Dedifferentiated amniotic fluid mesenchymal stem cell (primary cell): ENCODE results near the gene FXYD3.
A peak's percentile ranks its signal among the peaks of the same experiment; 100 is the strongest.

Source experiments
- DNase-seq: peaks from one replicate; pipeline ENCODE4 v3.0.0-alpha.2; 2016; ENCODE audit errors: extremely low spot score

The FXYD3 gene, protein sequence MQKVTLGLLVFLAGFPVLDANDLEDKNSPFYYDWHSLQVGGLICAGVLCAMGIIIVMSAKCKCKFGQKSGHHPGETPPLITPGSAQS

DNA sequence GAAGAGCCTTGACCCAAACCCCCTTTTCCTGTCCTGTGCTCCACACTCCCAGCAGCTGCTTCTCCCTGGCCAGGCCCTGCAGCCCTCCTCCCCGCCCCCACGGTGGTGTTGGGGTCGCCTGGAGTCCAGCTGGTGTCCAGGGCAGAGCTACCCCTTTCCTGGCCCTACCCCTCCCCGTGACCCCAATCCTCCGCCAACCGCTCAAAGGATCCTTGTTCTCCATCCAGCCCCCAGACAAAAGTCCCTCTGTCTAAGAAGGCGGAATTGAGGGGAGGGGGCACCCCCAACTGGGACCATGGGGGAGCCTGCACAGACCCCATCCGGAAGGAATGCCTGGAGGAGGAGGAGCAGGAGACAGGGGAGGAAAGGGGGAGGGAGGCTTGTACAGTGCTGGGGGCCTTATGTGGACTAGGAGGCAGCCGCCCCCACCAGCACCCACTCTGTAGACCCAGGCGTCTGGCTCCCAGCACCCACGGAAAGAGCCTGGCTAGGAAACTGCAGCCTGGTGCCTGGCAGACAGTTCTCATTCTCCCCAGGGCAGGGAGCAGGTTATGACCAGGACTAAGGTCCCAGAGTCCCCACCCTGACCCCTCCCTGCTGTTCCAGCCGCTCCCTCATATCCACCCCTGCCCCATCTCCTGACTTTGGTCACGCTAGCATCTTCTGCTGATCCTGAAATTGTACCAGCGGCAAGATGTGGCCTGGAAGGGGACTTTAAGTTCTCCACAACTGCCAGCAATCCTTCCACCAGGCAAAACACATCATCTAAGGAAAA lies at the start of gene FXYD3:
FXYD3 (plus strand) TSS at position 647 of the 775 bp plus-strand sequence. CDS start 3,554 bp downstream, outside the sequence.
- DNase-seq, result no peak

DNA sequence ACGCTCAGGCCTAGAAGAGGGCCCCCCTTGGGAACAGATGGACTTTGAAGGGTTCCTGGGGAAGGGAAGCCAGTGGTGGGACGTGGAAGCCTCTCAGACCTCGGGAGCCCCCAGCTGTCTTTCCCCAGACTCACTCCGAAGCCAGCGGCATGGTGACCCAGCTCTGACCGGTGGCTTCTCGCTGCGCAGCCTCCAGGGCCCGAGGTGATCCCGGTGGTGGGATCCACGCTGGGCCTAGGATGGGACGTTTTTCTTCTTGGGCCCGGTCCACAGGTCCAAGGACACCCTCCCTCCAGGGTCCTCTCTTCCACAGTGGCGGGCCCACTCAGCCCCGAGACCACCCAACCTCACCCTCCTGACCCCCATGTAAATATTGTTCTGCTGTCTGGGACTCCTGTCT lies 49.5 kb upstream of the FXYD3 start:
- no peak for DNase-seq

DNA sequence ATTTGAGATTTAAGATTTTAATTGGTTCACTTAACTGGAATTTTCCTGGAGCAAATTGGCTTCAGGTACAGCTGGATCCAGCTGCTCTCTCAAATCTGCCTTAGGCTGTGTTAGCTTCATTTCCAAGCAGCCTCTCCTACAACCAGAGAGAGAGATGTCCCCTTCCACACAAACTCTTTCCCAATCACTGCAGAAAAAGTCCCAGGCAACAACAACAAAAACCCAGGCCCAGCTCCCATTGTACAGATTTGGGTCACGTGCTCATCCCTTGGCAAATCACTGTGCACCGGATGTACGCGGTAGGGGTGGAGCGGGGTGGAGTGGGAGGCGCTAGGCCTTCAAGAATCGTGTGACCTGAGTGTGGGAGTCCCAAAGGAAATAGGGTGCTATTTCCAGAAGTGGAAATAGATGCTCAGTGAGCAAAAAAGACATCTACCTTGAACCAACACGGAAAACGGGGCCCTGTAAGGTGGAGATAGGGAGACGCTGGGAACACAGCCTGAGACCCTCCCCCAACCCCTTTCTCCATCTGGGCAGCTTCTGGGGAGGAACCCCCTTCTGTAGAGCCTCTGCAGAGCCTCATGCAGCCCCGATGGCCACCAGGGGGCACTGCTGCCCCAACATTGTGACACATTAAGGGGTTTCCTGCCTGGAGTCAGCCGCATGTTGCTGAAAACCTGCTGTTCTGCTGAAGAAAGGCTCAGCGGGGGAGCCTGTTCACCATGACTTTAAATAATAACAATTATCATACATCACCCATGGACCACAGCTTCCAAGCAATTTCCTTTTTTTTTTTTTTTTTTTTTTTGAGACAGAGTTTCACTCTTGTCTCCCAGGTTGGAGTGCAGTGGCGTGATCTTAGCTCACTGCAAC lies 48.7 kb upstream of the FXYD3 start:
- DNase-seq, result peak; percentile 80

DNA sequence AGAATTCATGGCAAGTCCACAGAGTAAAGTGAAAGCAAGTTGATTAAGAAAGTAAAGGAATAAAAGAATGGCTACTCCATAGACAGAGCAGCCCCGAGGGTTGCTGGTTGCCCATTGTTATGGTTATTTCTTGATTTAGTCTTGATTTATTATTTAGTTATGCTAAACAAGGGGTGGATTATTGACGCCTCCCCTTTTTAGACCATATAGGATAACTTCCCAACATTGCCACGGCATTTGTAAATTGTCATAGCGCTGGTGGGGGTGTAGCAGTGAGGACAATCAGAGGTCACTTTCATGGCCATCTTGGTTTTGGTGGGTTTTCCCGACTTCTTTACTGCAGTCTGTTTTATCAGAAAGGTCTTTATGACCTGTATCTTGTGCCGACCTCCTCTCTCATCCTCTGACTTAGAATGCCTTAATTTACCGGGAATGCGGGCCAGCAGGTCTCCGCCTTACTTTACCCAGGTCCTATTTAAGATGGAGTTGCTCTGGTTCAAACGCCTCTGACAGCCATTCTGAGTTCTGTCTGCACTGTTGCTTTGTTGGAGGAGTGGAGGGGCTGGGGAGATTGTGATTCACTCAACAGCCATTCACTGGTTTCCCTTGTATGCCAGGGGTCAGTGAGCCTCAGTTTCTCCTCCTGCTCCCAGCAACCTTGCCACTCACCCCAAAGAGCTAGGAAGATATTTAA lies 46.5 kb upstream of the FXYD3 start:
- DNase-seq, result no peak

DNA sequence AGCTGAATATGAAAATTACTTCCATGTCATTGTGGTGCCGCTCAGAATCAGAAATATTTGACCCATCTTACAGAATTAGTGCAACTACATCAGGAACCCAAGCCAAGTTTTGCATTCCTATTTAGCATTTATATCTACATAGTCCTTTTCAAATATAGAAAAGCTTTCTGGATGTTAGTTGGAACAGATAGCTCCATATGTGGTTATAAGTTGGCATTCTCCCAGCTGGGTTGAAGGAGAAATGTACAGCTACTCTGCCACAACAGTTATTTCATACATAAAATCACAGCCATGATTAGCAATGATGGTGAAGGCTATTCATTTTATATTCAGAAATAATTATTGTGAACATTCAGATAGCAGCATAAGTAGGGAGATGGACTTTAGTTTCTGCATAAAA lies 45.9 kb upstream of the FXYD3 start:
- no peak for DNase-seq

DNA sequence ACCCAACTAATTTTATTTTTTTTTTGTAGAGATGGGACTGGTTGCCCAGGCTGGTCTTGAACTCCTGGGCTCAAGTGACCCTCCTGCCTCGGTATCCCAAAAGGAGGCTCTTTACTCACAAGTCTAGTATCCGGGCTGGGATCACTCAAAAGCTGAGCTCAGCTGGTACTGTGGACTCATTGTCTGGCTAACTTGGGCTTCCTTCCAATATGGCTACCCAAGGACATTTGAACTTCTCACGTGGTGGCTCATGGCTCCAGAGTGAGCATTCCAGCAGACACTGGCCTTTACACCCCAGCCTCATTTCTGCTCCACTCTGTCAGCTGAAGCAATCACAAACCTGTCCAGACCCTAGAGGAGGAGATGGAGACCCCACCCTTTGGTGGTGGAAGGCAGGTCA lies 45.2 kb upstream of the FXYD3 start:
- no peak for DNase-seq

DNA sequence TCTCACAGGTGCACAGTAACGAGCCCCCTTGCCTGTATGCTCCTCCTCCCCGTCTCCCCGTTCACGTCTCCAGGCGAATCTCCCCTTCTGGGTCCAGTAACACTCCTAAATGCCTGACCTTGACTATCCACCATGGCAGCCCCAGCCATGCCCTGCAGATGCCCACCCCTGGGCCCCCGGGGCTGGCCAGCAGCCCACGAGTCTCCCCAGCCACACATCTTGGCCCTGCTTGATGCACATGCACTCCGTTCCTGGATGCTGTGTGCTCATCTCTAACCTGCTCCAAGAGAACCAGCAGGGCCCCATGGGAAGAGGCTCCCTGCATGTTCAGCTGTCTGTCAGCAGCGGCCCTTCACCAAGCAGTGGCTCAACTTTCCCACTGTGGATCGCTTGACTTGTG lies 42.1 kb upstream of the FXYD3 start:
- DNase-seq, result no peak

DNA sequence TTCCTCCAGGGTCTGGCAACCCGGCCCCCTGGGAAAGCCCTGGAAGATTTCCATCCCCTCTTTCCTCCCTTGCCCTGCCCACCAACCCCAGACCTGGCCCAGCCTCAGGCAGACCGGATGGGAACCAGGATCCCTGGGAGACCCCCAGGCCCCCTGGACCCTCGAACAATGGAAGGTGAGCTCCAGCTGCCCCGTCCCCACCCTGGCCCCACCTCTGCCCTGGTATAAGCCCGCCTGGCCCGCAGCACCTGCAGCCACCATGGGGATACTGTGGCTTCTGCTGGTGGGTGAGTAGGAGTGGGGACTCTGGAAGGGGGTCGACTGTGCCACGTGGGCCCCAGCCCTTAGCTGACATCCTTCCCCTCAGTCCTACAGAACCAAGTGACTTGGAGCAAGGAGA lies 41.7 kb upstream of the FXYD3 start:
- no peak for DNase-seq

DNA sequence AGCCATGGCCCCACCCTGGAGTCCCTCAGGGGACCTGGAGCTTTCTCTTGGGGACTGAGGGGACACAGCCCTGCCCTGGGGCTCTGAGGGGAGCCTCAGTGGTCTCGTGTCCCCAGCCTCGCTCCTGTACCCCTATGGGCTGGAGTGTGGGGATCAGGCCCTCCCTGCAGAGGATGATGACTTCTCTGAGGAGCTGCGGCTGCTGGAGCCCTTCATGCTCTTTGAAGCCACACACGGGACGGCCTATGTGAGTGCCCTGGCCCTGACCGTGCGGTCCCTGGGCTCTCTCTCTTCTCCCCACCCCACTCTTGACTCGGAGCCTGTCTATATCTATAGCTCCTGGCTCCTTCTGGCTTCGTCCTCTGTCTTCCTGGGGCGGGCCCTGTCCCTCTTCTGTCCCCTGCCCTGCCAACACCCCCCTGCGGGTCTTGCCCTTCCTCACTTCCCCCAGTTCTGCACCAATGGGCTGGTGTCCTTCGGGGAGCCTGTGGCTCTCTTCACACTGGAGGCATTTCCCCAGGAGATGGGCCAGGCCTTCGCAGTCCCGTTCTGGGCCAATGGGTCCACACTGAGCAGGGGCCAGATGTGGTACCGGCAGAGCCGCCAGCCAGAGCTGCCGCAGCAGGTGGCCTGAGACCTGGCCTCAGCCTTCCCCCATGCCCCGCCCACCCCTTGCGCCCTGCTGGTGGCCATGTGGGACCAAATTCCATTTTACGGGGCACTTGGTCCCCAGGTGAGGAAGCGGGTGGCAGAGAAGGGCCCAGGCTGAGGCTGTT lies 41.0 kb upstream of the FXYD3 start:
- DNase-seq, result no peak

DNA sequence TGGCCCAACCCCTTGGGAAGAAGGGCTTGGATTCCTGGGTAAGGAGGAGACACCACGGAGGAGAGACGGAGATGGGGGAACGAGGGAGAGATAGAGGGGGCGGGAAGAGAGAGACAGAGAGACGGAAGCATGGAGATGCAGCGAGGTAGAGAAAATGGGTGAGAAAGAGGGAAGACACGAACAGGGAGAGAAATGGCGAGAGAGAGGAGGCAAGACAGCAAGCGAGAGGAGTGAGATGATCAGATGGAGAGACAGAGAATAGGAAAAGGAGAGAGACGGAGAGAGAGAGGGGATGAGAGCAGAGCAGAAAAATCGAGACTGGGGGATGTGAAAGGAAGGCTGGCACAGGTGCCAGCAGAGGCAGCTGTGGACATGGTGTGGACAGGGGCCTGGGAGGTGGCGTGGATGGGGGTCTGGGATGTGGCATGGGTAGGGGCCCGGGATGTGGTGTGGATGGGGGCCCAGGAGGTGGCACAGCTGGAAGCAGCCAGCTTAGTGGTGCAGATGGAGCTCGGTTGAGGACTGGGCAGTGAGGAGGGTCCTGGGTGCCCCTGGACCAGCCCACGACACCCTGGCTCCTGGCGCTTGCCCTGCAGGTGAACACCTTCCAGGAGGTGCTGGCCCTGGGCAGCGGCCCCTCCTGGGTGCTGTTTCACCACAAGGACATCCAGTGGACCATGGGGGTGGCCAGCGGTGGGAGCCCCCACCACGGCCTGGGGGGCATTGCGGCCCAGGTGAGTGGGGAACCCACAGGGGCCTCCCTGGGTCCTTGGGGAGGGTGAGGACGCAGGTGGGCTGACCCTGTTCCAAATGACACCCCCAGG lies 40.2 kb upstream of the FXYD3 start:
- no peak for DNase-seq

DNA sequence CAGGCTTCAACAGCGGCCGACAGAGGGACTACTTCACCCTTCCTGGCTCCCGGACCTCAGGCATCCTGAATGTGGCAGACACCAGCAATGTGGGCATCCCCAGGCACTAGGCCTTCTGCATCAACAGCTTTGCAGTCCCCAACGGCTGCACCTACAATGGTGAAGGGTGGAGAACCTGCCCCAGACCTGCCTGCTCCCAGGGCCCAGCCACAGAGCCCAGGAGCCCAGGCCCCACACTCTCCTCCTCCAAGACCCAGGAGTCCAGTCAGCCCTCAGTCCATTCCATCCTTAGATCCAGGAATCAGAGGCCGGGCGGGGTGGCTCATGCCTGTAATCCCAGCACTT lies 39.6 kb upstream of the FXYD3 start:
- no peak for DNase-seq

DNA sequence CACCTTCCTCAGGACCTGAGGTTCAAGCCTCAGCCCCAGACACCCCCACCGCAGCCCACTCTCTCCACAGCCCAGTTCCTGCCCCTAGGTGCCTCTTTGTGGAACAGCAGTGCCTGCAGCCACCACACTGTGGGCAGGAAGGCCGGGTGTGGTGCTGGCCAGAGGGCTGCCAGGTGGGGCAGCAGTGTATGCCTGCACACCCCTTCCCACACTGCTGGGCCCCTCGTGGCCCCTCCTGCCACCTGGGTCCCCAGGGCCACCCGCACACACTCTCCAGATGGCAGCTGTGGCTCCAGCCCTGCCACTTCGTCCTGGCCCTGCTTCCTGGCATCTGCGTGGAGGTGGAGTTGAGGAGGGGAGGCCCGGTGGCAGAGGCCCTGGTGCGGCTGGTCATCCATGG lies 39.0 kb upstream of the FXYD3 start:
- DNase-seq, result no peak

DNA sequence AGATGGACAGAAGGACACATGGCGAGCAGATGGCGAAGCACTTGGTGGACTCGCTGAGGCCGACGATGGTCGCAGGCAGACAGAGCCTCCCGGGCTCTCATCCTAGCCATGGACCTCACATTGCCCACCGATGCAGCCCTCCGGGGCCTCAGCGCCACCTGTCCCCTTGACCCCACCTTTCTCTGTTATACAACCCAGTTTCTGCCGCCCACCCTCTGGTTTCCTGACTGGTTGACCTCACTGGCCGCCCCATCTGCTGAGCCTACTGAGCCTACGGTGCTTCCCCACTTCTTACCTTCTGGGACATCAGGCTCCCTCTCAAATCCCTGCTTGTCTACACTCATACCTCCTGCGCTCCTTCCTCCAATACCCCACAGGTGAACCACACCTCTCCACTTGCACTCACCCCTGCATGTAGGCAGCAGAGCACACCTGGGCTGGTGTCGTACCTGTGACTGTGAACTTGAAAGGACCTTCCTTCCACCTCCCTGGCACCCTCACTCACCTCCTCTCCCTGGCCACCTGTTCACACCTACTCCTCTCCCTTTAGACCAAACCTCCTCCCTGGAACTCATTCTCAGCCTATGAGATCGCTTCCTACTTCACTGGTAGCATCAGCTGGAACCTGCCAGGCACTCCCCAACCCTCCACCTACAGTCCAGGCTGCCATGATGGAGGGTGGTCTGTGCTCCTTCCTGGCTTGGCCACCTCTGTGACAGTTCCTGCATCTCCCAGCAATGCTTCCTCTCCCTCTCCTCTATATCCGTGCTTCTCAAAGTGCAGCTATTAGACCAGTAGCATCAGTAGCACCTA lies 38.0 kb upstream of the FXYD3 start:
- DNase-seq, result no peak

DNA sequence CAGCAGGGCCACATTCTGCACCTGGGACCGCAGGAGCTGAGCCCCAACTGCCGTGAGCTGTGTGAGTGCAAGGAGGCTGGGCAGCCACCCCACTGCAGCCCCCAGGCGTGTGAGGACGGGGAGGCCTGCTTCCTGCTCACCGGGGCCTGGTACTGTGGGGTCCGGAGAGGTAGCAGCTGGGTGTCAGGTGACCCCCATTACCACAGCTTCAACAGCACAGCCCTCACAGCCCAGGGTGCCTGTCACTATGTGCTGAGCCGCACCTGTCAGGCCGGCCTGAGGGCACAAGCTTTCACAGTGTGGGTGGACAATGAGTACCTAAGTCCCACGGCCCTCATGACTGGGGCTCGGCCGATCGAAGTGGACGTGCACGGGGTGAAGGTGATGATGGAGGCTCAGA lies 35.8 kb upstream of the FXYD3 start:
- no peak for DNase-seq

DNA sequence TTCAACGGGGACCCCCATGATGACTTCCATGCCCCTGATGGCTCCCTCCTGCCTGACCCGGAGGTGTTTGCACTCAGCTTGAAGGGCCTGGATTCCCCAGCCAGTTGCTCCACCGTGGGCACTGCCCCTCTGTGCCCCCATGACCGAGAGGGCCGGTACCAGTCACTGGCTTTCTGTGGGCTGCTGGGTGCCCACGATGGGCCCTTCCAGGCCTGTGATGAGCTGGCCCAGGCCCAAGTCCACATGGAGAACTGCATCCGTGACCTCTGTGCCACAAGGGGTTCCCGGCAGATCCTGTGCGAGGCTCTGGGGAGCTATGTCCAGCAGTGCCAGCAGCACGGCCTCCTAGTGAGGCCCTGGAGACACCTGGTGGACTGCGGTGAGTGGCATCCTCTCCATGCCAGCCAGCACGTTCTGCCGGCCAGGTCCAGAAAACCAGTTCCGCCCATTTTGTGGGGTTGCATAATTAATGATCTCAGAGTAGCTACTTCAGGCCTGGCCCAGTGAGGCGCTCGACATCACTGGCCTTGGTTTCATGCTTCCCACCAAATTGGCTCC lies 34.9 kb upstream of the FXYD3 start:
- DNase-seq, result no peak

DNA sequence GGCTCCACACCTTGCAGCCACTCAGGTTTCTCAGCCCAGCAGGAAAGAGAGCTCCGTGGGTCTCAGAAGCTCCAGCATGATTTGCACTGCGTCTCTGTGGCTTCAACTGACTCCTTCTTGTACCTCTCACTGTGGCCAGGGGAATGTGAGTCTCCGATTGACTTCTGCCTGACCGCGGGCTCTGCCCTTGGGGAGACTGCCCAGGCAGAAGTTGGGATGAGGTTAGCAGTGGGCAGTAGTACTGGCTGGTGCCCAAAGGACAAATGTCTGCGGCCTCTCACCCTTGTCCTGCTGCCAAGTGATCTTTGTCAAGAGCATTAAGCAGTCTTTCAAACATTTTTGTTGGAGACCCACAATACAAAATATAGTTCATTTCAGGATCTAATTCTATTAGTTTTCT lies 34.4 kb upstream of the FXYD3 start:
- no peak for DNase-seq

DNA sequence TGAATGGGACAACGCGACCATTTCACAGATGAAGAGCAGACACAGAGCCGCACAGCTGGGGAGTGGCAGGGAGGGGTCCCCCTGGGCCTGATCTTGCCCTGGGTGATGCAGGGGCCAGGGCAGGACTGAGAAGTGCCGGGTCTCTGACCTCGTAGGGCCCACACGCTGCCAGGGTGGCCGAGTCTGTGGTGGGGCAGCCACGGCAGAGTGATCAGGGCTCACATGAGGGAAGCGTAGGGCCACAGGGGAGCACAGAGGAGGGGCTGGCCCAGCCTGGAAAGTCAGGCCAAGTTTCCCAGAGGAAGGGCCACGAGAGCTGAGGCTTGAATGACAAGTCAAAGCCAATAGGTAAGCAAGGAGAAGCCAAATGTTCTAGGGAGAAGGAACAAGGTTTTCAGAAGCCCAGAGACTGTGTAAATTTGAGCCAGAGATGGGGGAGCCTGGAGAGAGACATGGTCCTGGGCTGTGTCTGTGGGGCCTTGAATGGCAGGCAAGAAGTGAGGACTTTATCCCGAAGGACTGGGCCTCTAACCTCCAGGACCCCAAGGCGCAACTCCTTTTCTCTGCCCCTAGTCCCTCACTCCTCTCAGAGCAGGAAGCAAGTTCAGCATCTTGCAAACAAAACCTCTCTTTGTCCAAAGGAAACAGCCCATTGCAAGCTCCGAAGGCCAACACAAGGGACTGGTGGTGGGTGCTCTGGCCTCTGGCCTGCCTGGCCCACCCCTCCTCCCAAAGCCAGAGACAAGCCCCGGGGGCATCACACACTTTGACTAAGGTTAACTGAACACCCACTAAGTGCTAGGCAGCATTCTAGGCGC lies 31.7 kb upstream of the FXYD3 start:
- DNase-seq, result no peak

DNA sequence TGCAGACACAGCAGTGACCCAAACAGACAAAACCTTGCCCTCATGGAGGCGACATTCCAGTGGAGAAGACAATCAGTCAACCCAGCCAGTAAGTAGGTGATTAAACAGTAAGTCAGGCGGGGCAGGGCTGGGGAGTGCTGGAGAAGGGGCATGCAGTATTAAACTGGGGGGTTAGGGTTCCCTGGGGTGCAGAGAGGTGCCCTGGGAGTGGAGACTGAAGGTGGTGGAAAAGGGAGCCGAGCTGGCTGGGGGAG lies 31.2 kb upstream of the FXYD3 start:
- DNase-seq, result no peak

DNA sequence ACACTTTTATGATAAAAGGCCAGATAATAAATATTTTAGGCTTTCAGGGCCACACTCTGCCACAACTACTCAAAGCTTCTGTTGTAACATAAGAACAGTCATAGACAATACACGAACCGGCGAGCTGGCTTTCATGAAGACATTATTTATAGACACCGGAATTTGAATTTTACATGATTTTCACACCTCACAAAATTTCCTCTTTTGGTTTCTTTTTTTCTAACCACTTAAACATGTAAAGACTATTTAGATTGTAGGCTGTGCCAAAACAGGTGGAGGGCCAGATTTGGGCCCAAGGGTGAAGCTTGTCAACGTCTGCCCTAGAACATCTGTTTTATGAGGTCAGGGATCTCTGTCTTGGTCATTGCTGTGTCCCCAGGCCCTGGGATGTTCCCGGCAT lies 29.7 kb upstream of the FXYD3 start:
- no peak for DNase-seq
